ENCODE results near the gene YWHAG.

Gene YWHAG

DNA sequence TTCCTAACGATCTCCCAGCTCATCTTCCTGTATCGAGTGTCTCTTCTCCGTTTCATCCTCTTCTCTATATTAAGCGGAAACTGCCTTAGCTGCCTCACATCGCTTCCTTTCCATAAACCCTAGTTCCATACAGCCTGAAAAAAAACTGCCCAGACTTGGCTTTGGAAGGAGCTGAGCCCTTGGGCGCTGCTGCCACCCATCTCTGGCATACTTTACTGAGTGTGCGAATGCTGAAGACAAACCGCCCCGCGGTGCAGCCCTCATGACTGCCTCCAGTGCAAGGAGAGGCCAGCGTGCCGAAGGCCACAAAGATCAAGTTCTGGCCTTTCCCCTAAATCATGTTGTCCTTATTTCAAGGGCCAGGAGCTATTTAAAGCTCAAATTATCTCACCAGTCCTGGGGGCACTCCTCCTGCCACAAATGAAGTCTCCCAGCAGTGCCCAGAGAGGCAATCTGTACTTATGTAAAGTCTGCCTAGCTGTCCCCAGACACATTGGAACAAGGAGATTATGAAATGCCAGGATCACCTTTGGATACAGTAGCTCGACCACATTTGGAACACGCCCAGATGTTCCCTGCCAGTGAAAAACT is 25.2 kb downstream of the YWHAG start:
- in situ Hi-C loops (cut with MboI; ENCODE audit: low sequenced_read_pairs): no loop called here
- no peaks in the 10 kb centered on the region for H3K9me3 ChIP-seq

DNA sequence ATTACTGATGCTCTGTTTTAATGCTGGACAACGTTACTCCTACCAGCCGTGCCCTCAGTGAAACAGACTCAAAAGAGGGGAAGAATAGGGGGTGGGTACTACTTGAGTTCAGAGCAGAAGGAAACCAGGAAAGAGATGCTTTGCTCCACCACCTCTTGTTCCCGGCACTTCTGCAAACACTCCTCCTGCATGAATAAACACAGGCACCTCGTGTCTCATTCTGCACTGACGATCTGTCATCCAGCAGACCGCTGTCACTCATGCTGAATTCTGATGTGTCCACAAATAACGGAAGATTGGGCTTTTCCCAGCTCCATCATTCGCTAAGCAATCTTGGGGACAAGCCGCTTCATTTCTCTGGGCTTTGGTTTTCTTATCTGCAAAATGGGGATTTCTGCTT is 26.7 kb downstream of the YWHAG start:
- DNase-seq (ENCODE audit: low spot score in 2 of 2): no peak
- in situ Hi-C loops (cut with MboI; ENCODE audit: low sequenced_read_pairs): no loop called here

More for the DNA sequence above, 25.2 kb downstream of the YWHAG start:
- no peaks in the 10 kb centered on the region for H3K27me3 ChIP-seq (ENCODE audit: low read depth)
- H3K4me1 ChIP-seq: no peaks in the 10 kb centered on the region
- DNase-seq (ENCODE audit: low spot score in 2 of 2): no peak
- peaks cover 58% of the 10 kb centered on the region for H3K36me3 ChIP-seq (replicated peaks)
- no peak overlapping the region for H3K4me3 ChIP-seq

DNA sequence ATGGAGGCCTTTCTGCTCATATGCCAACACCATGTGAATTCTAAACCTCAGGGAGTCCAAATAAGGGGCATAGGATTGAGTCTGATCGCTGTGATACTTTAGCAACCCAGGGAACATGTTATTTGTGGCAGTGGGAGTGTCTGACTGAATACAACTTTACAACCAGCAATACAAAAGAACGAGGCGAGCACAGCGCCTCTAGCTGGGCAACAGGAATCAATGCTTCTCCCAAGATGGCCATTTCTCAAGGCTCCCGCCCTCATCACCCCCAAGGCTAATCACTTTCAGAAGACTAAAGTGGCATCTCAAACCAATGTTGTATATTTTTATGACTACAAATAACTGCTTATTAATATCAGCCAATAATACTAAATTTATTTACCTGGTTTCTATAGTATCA is 28.1 kb downstream of the YWHAG start:
- Histone ChIP-seq H3K36me3 (replicated peaks) (peaks cover 69% of the 10 kb centered on the region), H3K4me3 (no peak overlapping the region), H3K9me3 (no peaks in the 10 kb centered on the region), H3K4me1 (no peaks in the 10 kb centered on the region), H3K27me3 (ENCODE audit: low read depth) (no peaks in the 10 kb centered on the region)
- in situ Hi-C loops (cut with MboI; ENCODE audit: low sequenced_read_pairs): no loop called here
- no peak for DNase-seq (ENCODE audit: low spot score in 2 of 2)

More for the DNA sequence above, 26.7 kb downstream of the YWHAG start:
- no peaks in the 10 kb centered on the region for H3K9me3 ChIP-seq
- no peaks in the 10 kb centered on the region for H3K4me1 ChIP-seq
- no peak overlapping the region for H3K4me3 ChIP-seq
- H3K27me3 ChIP-seq (ENCODE audit: low read depth): no peaks in the 10 kb centered on the region
- peaks cover 65% of the 10 kb centered on the region for H3K36me3 ChIP-seq (replicated peaks)

DNA sequence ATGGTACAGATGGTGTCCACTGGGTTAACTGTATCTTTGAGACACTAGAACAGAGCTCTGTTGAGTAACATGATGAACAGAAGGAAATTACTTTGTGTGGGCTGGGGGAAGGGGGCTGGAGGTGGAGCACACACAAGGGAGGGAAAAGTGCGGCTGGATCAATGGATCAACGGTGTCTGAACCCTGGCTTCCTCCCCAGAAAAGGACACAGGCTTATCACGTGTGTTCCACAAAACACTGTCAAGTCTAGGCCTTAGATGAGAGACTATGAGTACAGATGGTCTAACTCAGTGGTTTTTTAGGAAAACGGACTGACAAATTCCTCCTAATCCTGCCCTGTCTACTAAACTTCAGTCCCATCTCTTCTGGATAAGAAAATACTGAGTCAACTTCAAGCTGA is 28.5 kb downstream of the YWHAG start:
- Histone ChIP-seq H3K36me3 (replicated peaks) (peaks cover 69% of the 10 kb centered on the region), H3K27me3 (ENCODE audit: low read depth) (no peaks in the 10 kb centered on the region), H3K9me3 (no peaks in the 10 kb centered on the region), H3K4me1 (no peaks in the 10 kb centered on the region), H3K4me3 (no peak overlapping the region)
- no peak for DNase-seq (ENCODE audit: low spot score in 2 of 2)
- in situ Hi-C loops (cut with MboI; ENCODE audit: low sequenced_read_pairs): no loop called here

- DNase-seq (ENCODE audit: low spot score in 2 of 2): no peak
- in situ Hi-C loops (cut with MboI; ENCODE audit: low sequenced_read_pairs): no loop called here
- peaks cover 69% of the 10 kb centered on the region for H3K36me3 ChIP-seq (replicated peaks)
- no peaks in the 10 kb centered on the region for H3K27me3 ChIP-seq (ENCODE audit: low read depth)
- no peaks in the 10 kb centered on the region for H3K9me3 ChIP-seq
- no peaks in the 10 kb centered on the region for H3K4me1 ChIP-seq
- H3K4me3 ChIP-seq: no peak overlapping the region
Measured at GRCh38 chr7:76329479-76329878, 29.3 kb downstream of the YWHAG start.

GRCh38 chr7:76328389-76328788 is 30.4 kb downstream of the YWHAG start:
- no peaks in the 10 kb centered on the region for H3K27me3 ChIP-seq (ENCODE audit: low read depth)
- DNase-seq (ENCODE audit: low spot score in 2 of 2): no peak
- no peaks in the 10 kb centered on the region for H3K9me3 ChIP-seq
- in situ Hi-C loops (cut with MboI; ENCODE audit: low sequenced_read_pairs): no loop called here
- H3K4me3 ChIP-seq: no peak overlapping the region
- peaks cover 62% of the 10 kb centered on the region for H3K36me3 ChIP-seq (replicated peaks)
- H3K4me1 ChIP-seq: no peaks in the 10 kb centered on the region

- in situ Hi-C loops (cut with MboI; ENCODE audit: low sequenced_read_pairs): no loop called here
- no peak for DNase-seq (ENCODE audit: low spot score in 2 of 2)
- peaks cover 60% of the 10 kb centered on the region for H3K36me3 ChIP-seq (replicated peaks)
- H3K27me3 ChIP-seq (ENCODE audit: low read depth): no peaks in the 10 kb centered on the region
- no peaks in the 10 kb centered on the region for H3K4me1 ChIP-seq
- no peaks in the 10 kb centered on the region for H3K9me3 ChIP-seq
- H3K4me3 ChIP-seq: no peak overlapping the region
Measured at GRCh38 chr7:76327610-76328009, 31.2 kb downstream of the YWHAG start.

GRCh38 chr7:76326646-76327233 is 32.1 kb downstream of the YWHAG start:
- Histone ChIP-seq H3K4me1 (no peaks in the 10 kb centered on the region), H3K9me3 (no peaks in the 10 kb centered on the region), H3K4me3 (no peak overlapping the region), H3K27me3 (ENCODE audit: low read depth) (no peaks in the 10 kb centered on the region), H3K36me3 (replicated peaks) (peaks cover 57% of the 10 kb centered on the region)
- in situ Hi-C loops (cut with MboI; ENCODE audit: low sequenced_read_pairs): no loop called here
- no peak for DNase-seq (ENCODE audit: low spot score in 2 of 2)

GRCh38 chr7:76325811-76326210 is 33.0 kb downstream of the YWHAG start:
- no peak overlapping the region for H3K4me3 ChIP-seq
- no peaks in the 10 kb centered on the region for H3K27me3 ChIP-seq (ENCODE audit: low read depth)
- H3K36me3 ChIP-seq (replicated peaks): peaks cover 53% of the 10 kb centered on the region
- no peak for DNase-seq (ENCODE audit: low spot score in 2 of 2)
- in situ Hi-C loops (cut with MboI; ENCODE audit: low sequenced_read_pairs): no loop called here
- H3K4me1 ChIP-seq: no peaks in the 10 kb centered on the region
- H3K9me3 ChIP-seq: no peaks in the 10 kb centered on the region

DNA sequence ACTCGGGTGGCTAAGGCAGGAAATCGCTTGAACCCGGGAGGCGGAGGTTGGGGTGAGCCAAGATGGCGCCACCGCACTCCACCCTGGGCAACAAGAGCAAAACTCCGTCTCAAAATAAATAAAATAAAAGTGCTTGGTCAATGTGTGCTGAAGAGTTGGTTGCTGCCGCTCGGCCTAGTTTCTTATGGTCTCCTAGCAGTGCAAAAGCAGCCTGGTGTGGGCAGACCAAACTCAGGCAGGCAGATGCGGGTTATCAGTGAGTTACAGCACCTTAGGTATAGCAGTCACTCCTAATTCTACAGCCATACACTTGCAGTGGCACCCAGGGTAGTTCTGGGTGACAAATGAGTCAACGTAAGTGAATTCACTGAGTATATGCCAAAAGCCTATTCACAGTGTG is 33.7 kb downstream of the YWHAG start:
- peaks cover 46% of the 10 kb centered on the region for H3K36me3 ChIP-seq (replicated peaks)
- no peaks in the 10 kb centered on the region for H3K4me1 ChIP-seq
- in situ Hi-C loops (cut with MboI; ENCODE audit: low sequenced_read_pairs): no loop called here

GRCh38 chr7:76318488-76319353 is 40.1 kb downstream of the YWHAG start:
- Histone ChIP-seq H3K27me3 (ENCODE audit: low read depth) (no peaks in the 10 kb centered on the region), H3K4me3 (peak overlapping the region; percentile 53), H3K36me3 (replicated peaks) (no peaks in the 10 kb centered on the region; the same call in 1 of the 2 replicates), H3K4me1 (peaks cover 12% of the 10 kb centered on the region), H3K9me3 (no peaks in the 10 kb centered on the region)
- in situ Hi-C loops (cut with MboI; ENCODE audit: low sequenced_read_pairs): no loop called here
- DNase-seq (ENCODE audit: low spot score in 2 of 2): peak; percentile 82 to 84

More for the DNA sequence above, 33.7 kb downstream of the YWHAG start:
- H3K4me3 ChIP-seq: no peak overlapping the region
- DNase-seq (ENCODE audit: low spot score in 2 of 2): no peak
- H3K27me3 ChIP-seq (ENCODE audit: low read depth): no peaks in the 10 kb centered on the region
- H3K9me3 ChIP-seq: no peaks in the 10 kb centered on the region

GRCh38 chr7:76317782-76318487 is 40.9 kb downstream of the YWHAG start:
- in situ Hi-C loops (cut with MboI; ENCODE audit: low sequenced_read_pairs): no loop called here
- Histone ChIP-seq H3K36me3 (replicated peaks) (no peaks in the 10 kb centered on the region), H3K4me3 (peak overlapping the region; percentile 53), H3K4me1 (peaks cover 12% of the 10 kb centered on the region), H3K9me3 (no peaks in the 10 kb centered on the region), H3K27me3 (ENCODE audit: low read depth) (no peaks in the 10 kb centered on the region)
- DNase-seq (ENCODE audit: low spot score in 2 of 2): peak; percentile 95 to 98

DNA sequence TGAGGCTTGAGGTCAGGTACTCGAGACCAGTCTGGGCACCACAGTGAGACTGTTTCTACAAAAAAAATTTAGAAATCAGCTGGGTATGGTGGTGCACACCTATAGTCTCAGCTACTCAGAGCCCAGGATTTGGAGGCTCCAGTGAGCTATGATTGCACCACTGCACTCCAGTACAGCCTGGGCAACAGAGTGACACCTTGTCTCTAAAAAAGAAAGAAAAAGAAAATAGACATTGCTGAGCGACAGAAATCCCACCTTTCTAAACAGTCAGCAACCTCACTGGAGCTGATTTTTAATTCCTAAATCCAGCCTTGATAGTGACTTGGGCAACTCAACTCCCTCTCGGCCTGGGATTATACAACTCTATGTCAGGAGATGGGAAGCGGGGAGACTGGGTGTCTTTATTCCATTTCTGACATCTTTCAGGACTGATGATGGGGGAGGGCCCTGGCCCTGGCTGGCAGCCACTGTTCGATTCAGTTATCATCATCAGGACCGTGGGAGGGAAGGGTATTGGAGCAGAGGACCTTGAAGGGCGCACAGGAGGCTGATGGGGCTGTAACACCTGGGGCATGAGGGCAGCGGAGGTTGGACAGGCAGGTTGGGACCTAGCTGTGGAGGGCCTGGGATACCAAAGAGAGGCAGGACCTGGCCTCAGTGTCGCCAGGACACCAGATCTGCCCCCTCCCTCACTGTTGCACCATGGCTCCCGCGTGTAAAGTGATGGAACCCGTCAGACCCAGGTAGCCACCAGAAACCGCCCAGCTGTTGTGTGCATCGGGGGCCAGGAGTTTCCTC is 41.6 kb downstream of the YWHAG start:
- Histone ChIP-seq H3K4me3 (peak overlapping the region; percentile 53), H3K9me3 (no peaks in the 10 kb centered on the region), H3K27me3 (ENCODE audit: low read depth) (no peaks in the 10 kb centered on the region), H3K36me3 (replicated peaks) (no peaks in the 10 kb centered on the region), H3K4me1 (peaks cover 12% of the 10 kb centered on the region)
- in situ Hi-C loops (cut with MboI; ENCODE audit: low sequenced_read_pairs): no loop called here
- no peak for DNase-seq (ENCODE audit: low spot score in 2 of 2)
